DOHH2 (cell line): ENCODE measurements around the gene VARS2.

Experiments
- H3F3A ChIP-seq: fragments of 200-600 bp; sonication (generic), shearing (Covaris generic); 2 replicates; pipeline ENCODE4 v1.6.0; 2016; ENCODE audit warnings: antibody characterized with exemption, mild to moderate bottlenecking; ENCODE audit not compliant: control insufficient read depth, insufficient read depth
- H3K27ac ChIP-seq: fragments of 200-600 bp; sonication (generic); 2 replicates; pipeline ENCODE4 v1.5.1; 2014; ENCODE audit warnings: low read depth, mild to moderate bottlenecking, low read length, moderate library complexity
- H3K27me3 ChIP-seq: fragments of 200-600 bp; sonication (generic); 2 replicates; pipeline ENCODE4 v1.6.1; 2014; ENCODE audit warnings: mild to moderate bottlenecking, low read length, mixed read lengths; ENCODE audit not compliant: control insufficient read depth
- H3K36me3 ChIP-seq: fragments of 200-600 bp; sonication (generic); 2 replicates; pipeline ENCODE4 v1.6.1; 2014; ENCODE audit warnings: mild to moderate bottlenecking, low read length, moderate library complexity, mixed read lengths; ENCODE audit not compliant: control insufficient read depth
- H3K4me1 ChIP-seq: fragments of 200-600 bp; sonication (generic); 2 replicates; pipeline ENCODE4 v1.6.1; 2014; ENCODE audit warnings: mild to moderate bottlenecking, low read length, mixed read lengths; ENCODE audit not compliant: control insufficient read depth
- H3K4me2 ChIP-seq: fragments of 200-600 bp; sonication (generic); 2 replicates; pipeline ENCODE4 v1.6.0; 2014; ENCODE audit warnings: mild to moderate bottlenecking, low read length, moderate library complexity
- H3K4me3 ChIP-seq: fragments of 200-600 bp; sonication (generic); 2 replicates; pipeline ENCODE4 v1.5.1; 2014; ENCODE audit warnings: mild to moderate bottlenecking, low read length, mixed read lengths
- H3K79me2 ChIP-seq: fragments of 200-600 bp; sonication (generic); 2 replicates; pipeline ENCODE4 v1.6.1; 2014; ENCODE audit warnings: mild to moderate bottlenecking, low read length, mixed read lengths; ENCODE audit not compliant: control insufficient read depth
- H3K9me2 ChIP-seq: fragments of 200-600 bp; sonication (generic); replicated peaks from 2 replicates; pipeline ENCODE4 v1.6.1; 2014; ENCODE audit warnings: mild to moderate bottlenecking, low read length, mixed read lengths; ENCODE audit not compliant: control insufficient read depth
- H3K9me3 ChIP-seq: fragments of 200-600 bp; sonication (generic); 2 replicates; pipeline ENCODE4 v1.6.1; 2014; ENCODE audit warnings: antibody characterized with exemption, low read length, mixed read lengths; ENCODE audit not compliant: control insufficient read depth, insufficient read depth
- H4K20me1 ChIP-seq: fragments of 200-600 bp; sonication (generic); 2 replicates; pipeline ENCODE4 v1.6.0; 2014; ENCODE audit warnings: low read depth, mild to moderate bottlenecking, antibody characterized with exemption, low read length, moderate library complexity; ENCODE audit not compliant: control insufficient read depth, insufficient read depth
- CTCF ChIP-seq: fragments of 200-600 bp; sonication (generic); IDR thresholded peaks from one replicate; pipeline ENCODE4 v1.5.1; 2014; ENCODE audit warnings: antibody characterized with exemption, mild to moderate bottlenecking, low read depth, low read length; ENCODE audit not compliant: poor library complexity, severe bottlenecking
- EZH2phosphoT487 ChIP-seq: fragments of 200-600 bp; sonication (generic); IDR thresholded peaks from 2 replicates; pipeline ENCODE4 v1.6.1; 2017; ENCODE audit warnings: borderline replicate concordance, mild to moderate bottlenecking, antibody characterized with exemption, low read length, moderate library complexity, mixed read lengths

VARS2 gene

GRCh38 chr6:30937265-30937664, 23.2 kb downstream of the VARS2 start:
- Histone ChIP-seq H3K9me3 (no peaks in the 10 kb centered on the region), H4K20me1 (no peaks in the 10 kb centered on the region), H3K79me2 (no peaks in the 10 kb centered on the region), H3K36me3 (no peaks in the 10 kb centered on the region), H3K4me2 (no peak overlapping the region), H3F3A (no peaks in the 10 kb centered on the region), H3K4me3 (no peak overlapping the region), H3K4me1 (no peaks in the 10 kb centered on the region), H3K9me2 (no peaks in the 10 kb centered on the region), H3K27me3 (peaks cover 22% of the 10 kb centered on the region; the same call in 1 of the 2 replicates), H3K27ac (no peak overlapping the region)
- TF ChIP-seq EZH2phosphoT487, result no peak
- TF ChIP-seq CTCF, result no peak

- Histone ChIP-seq H3K36me3 (no peaks in the 10 kb centered on the region), H3K4me3 (no peak overlapping the region)
Observed at GRCh38 chr6:30938730-30939129, 24.7 kb downstream of the VARS2 start.

GRCh38 chr6:30939473-30939872, 25.4 kb downstream of the VARS2 start:
- Histone ChIP-seq H3K9me2 (no peaks in the 10 kb centered on the region), H3K36me3 (no peaks in the 10 kb centered on the region), H3F3A (no peaks in the 10 kb centered on the region), H3K9me3 (no peaks in the 10 kb centered on the region), H3K4me1 (no peaks in the 10 kb centered on the region), H3K27me3 (peaks cover 28% of the 10 kb centered on the region; the same call in 1 of the 2 replicates), H3K4me3 (no peak overlapping the region), H3K79me2 (no peaks in the 10 kb centered on the region), H3K27ac (no peak overlapping the region), H4K20me1 (no peaks in the 10 kb centered on the region), H3K4me2 (no peak overlapping the region)
- TF ChIP-seq CTCF (no peak), EZH2phosphoT487 (no peak)

More at GRCh38 chr6:30938730-30939129, 24.7 kb downstream of the VARS2 start:
- Histone ChIP-seq H3K27ac (no peak overlapping the region), H3K9me2 (no peaks in the 10 kb centered on the region), H3F3A (no peaks in the 10 kb centered on the region), H3K4me2 (no peak overlapping the region), H3K4me1 (no peaks in the 10 kb centered on the region), H3K9me3 (no peaks in the 10 kb centered on the region), H4K20me1 (no peaks in the 10 kb centered on the region), H3K27me3 (peaks cover 28% of the 10 kb centered on the region; the same call in 1 of the 2 replicates), H3K79me2 (no peaks in the 10 kb centered on the region)
- TF ChIP-seq CTCF (no peak), EZH2phosphoT487 (no peak)
